VCaP (cell line): ENCODE results near the gene SLC5A4.
"Not testable (repeated sequence)": the region's sequence is repeated elsewhere in the genome, so short reads cannot be mapped to it uniquely, and the experiment has no call there.

ENCODE experiments used
- H3K27ac ChIP-seq: fragments of 450-650 bp; 2 replicates; pipeline ENCODE4 v1.5.1; 2017
- CTCF ChIP-seq: fragments of 450-650 bp; conservative IDR thresholded peaks from 2 replicates; pipeline ENCODE4 v1.5.1; 2017; ENCODE audit warnings: mild to moderate bottlenecking, moderate library complexity

Gene SLC5A4

GRCh38 chr22:32255217-32255616 lies at the start of gene SLC5A4:
Gene SLC5A4, minus strand, starts transcription at chr22:32255347. Its CDS starts 18 bp downstream, at chr22:32255329.
- no peak for TF ChIP-seq CTCF
- no peak within 1 kb of the TSS for H3K27ac ChIP-seq

DNA sequence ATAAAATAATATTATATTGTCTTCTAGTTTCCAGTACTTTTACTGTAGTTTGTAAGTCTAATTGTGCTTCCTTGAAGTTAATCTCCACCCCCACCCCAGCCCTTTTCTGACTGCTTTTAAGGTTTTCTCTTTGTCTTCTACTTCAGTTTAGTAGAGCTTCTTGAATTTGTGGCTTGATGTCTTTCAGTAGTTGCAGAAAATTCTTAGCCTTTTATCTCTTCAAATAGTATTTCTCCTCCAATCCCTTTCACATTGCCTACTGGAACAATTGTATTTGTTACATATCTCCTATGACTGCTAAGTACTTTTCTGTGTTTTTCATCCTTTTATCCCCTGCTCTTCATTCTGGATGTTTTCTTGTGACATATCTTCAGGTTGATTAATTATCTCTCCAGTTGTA lies 38.8 kb upstream of the SLC5A4 start:
- not testable (repeated sequence) for H3K27ac ChIP-seq

DNA sequence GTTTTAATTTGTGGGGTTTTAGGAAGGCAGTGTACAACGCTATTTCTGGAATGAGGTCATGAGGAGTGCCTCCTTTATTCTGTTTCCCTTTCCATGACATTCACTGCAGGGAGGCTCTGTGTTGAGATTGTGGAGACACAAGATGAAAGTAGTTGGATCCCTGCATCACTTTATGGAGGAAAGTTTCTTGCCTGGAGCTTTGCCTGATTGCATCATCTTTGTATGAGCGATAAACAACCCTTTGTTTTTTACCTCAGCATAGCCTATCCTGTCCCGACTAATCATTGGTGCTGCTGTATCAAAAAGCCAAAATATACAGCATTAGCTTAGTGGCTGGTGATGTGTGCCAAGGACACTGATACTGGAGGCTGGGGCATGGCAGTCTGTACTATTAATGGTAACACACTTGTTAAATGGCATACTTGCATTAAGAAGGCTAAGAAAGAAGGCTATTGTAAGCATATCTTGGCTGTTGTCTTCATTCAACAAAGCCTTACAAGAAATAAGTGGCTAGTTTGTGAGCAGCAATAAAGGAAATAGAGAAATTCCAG lies 31.2 kb upstream of the SLC5A4 start:
- no peak overlapping the region for H3K27ac ChIP-seq
- no peak for TF ChIP-seq CTCF

GRCh38 chr22:32281072-32281471 lies 25.9 kb upstream of the SLC5A4 start:
- TF ChIP-seq CTCF = no peak

GRCh38 chr22:32275353-32275752 lies 20.2 kb upstream of the SLC5A4 start:
- H3K27ac ChIP-seq = not testable (repeated sequence)

More at GRCh38 chr22:32281072-32281471, 25.9 kb upstream of the SLC5A4 start:
- no peak overlapping the region for H3K27ac ChIP-seq

DNA sequence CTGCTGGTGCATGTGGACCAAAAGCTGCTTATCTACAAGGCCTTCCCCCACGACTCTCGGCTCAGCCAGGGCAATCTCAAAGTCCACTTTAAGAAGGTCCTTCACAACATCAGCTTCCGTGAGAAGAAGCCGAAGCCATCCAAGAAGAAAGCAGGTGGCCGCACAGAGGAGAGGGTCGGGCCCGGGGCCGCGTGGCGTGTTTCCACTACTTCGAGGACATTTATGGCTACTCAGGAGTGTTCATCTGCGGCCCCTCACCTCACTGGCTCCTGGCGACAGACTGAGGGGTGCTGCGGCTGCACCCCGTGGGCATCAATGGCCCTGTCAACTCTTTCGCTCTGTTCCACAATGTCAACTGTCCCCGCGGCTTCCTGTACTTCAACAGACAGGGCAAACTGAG lies 16.2 kb upstream of the SLC5A4 start:
- H3K27ac ChIP-seq = no peak overlapping the region
- TF ChIP-seq CTCF = no peak

GRCh38 chr22:32270641-32271369 lies 15.7 kb upstream of the SLC5A4 start:
- H3K27ac ChIP-seq = no peak overlapping the region
- no peak for TF ChIP-seq CTCF

GRCh38 chr22:32269316-32269715 lies 14.2 kb upstream of the SLC5A4 start:
- no peak for TF ChIP-seq CTCF
- no peak overlapping the region for H3K27ac ChIP-seq

GRCh38 chr22:32267011-32267410 lies 11.9 kb upstream of the SLC5A4 start:
- H3K27ac ChIP-seq = no peak overlapping the region
- no peak for TF ChIP-seq CTCF
